GM12872 (cell line): ENCODE measurements around the gene PLCL1.

Experiments used
- TF ChIP-seq, protein P1 (sequence below): IDR thresholded peaks from 3 replicates; pipeline ENCODE4 v1.5.1; 2011; ENCODE audit warnings: low read depth, mild to moderate bottlenecking, low read length, moderate library complexity; ENCODE audit not compliant: insufficient read depth

Gene PLCL1

DNA sequence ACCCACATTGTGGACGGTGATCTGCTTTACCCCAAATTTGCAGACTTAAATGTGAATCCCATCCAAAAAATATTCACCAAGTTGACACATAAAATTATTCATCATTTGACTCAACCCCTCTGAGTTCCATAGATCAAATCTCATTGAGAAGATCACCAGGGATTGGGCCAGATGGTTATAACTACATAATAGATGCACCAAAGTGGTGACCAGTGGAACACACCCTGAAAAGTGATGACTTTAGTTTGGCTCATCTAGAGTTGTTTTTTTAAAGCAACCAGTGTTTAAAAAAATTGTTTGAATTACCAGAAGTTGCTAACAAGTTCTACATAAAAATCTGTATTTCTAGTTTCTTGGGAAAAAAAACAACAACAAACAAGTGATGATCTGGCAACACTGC is 155.0 kb downstream of the PLCL1 start:
- TF ChIP-seq, protein P1, sequence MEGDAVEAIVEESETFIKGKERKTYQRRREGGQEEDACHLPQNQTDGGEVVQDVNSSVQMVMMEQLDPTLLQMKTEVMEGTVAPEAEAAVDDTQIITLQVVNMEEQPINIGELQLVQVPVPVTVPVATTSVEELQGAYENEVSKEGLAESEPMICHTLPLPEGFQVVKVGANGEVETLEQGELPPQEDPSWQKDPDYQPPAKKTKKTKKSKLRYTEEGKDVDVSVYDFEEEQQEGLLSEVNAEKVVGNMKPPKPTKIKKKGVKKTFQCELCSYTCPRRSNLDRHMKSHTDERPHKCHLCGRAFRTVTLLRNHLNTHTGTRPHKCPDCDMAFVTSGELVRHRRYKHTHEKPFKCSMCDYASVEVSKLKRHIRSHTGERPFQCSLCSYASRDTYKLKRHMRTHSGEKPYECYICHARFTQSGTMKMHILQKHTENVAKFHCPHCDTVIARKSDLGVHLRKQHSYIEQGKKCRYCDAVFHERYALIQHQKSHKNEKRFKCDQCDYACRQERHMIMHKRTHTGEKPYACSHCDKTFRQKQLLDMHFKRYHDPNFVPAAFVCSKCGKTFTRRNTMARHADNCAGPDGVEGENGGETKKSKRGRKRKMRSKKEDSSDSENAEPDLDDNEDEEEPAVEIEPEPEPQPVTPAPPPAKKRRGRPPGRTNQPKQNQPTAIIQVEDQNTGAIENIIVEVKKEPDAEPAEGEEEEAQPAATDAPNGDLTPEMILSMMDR, result no peak

DNA sequence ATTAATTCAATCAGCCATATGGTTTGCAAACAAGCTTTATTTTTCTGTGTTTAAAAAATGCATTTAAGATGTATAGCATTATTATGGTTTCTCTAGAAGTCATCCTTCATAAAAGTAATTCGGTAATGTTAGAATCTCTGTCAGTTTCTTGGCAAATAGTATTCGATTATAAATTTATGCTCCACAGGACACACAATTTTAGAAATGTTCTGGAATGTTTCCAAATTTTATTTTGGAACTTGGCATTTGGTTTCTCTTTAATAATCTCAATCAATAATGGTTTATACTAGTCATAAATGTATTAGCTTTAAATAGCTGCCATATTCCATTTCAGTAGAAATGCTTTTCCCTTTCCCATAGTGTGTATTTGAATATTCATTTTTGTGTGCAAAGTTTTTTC is 156.4 kb downstream of the PLCL1 start:
- TF ChIP-seq, protein P1, result no peak

GRCh38 chr2:197964720-197965119 is 160.3 kb downstream of the PLCL1 start:
- TF ChIP-seq, protein P1, result no peak

DNA sequence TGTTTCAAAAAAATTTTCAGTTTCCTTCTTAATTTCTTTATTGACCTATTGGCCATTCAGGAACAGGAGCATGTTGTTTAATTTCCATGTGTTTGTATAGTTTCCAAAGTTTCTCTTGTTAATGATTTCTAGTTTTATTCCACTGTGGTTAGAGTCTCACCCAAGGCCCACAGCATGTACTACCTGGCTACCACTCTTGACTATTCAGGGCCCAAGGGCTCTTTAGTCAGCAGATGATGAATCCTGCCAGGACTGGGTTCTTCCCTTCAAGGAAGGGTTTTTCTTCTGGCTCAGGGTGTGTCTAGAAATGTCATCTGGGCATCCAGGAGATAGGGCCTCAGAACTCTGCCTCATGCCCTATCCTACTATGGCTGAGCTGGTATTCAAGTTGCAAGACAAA is 161.4 kb downstream of the PLCL1 start:
- TF ChIP-seq, protein P1, result no peak

DNA sequence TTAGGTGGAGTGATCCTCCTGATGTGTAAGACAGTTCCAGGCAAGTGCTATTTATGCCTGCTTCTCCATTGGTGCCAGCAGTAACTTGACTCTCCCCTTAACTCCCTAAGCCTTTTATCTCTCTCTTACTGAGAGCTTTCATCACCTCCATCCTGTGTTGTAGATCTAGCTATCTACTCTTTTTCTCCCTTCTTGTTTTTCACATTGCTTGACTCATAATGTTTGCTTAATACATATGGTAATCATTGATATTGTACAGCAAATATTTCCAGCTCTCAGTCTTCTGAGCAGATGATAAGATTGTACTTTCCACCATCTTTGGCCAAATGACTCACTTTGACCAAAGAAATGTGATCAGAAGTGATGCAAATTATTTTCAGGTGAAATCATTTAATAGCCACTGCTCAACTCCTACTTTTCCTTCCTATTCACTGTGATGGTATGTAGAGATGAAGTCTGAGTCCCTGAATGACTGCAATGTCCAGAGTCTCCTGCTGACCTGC is 165.0 kb downstream of the PLCL1 start:
- TF ChIP-seq, protein P1, result no peak

DNA sequence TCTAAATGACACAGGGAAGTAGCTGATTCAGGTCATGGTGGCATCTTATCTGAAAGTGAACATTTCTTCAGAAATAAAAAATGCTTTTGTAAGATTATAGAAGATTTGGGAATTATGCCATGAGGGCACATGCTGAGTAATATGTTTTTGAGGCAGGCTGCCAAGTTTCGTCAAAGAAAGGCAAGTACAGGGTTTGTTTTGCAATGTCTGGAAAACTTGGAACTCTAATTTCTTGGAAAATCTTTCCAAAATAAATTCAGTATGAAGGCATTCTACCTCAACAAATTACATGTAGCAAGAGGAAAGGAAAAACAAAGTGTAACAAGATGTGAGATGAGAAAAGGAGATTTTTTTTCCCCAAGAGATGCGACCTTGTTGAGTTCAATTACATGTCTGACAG is 167.7 kb downstream of the PLCL1 start:
- TF ChIP-seq, protein P1, result no peak

DNA sequence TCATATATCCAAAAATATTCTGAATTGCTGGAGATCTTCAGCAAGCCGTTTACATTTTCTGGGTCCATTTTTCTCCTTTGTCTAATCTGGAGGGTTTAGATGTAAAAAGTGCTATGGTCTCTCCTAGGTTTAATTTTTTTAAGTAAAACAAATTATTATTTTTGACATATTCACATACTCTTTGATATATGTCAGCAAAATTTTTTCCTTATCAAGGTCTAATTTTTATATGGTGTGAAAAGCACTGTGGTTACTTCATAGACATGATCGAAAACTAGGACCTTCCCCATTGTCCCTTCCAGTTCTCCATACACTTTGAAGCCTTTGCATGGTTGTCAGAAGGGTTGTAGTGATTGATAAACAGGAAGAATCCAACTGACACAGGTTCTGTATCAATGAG is 168.2 kb downstream of the PLCL1 start:
- TF ChIP-seq, protein P1, result no peak

DNA sequence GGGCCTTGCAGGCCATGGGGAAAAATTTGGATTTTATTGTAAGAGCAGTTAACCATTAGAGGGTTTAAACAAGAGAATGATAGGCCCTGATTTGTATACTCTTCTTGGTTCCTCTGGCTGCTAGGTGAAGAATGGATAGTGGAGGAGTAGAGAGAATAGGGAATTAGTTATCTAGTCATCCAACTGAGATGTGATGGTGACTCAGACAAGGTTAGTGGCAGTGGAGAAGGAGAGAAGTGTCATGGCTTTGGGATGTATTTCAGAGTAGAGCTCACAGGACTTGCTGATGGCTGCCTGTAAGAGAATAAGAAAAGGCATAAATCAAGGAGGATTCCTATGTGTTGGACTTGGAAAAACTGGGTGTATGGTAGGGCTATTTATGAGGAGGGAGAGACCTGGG is 169.4 kb downstream of the PLCL1 start:
- TF ChIP-seq, protein P1, result no peak
